Measurements from ENCODE around the gene FCMR. TPM values are rescaled to one million over a fixed set of nuclear protein-coding genes. Genes with fewer than 3 reads are reported as not detected.

FCMR gene
- total RNA-seq, 4 donors from 2014 or later, result 1.8 to 3.1 (median 2.6) TPM

DNA sequence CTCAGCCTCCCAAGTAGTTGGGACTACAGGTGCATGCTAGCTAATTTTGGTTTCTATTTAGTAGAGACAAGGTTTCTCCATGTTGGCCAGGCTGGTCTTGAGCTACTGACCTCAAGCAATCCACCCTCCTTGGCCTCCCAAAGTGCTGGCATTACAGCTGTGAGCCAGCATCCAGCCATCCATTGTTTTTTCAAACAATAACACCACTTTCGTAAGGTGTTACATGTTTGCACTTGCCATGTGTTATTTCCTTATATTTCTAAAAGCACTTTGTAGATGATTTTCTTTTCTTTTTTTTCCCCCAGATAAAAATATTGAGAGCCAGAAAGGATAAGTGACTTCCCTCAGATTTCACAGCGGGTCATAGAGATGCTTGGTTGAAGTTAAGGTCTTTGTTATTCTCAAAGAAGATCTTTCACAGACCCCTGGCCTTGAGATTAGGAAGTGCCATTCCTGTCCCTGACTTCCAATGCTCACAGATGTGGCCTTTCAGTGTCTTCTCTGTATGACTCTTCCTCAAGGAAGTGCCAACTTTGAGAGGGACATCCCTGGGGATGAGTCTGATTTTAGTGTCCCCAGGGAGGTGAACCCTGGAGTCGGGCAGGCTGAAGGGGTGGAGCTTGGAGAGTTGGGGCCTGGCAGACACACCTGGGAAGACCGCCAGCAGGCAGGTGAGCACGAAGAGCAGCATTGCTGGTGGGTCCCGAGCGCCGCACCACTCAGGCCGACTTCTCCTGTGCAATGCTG lies 18.3 kb upstream of the FCMR start:
- 83 to 91% methylated on average over 9 of the region's 9 CpGs for WGBS, 2 donors
- Histone ChIP-seq H3K4me3 (no peak overlapping the region), H3K36me3 (no peaks in the 10 kb centered on the region), H3K4me1 (no peaks in the 10 kb centered on the region), H3K27me3 (no peaks in the 10 kb centered on the region), H3K9me3 (no peaks in the 10 kb centered on the region), H3K27ac (no peak overlapping the region)
- TF ChIP-seq POLR2A (IDR thresholded peaks at IDR 0.05) (no peak), EP300 (IDR thresholded peaks at IDR 0.05) (no peak)
- TF ChIP-seq, protein P1, sequence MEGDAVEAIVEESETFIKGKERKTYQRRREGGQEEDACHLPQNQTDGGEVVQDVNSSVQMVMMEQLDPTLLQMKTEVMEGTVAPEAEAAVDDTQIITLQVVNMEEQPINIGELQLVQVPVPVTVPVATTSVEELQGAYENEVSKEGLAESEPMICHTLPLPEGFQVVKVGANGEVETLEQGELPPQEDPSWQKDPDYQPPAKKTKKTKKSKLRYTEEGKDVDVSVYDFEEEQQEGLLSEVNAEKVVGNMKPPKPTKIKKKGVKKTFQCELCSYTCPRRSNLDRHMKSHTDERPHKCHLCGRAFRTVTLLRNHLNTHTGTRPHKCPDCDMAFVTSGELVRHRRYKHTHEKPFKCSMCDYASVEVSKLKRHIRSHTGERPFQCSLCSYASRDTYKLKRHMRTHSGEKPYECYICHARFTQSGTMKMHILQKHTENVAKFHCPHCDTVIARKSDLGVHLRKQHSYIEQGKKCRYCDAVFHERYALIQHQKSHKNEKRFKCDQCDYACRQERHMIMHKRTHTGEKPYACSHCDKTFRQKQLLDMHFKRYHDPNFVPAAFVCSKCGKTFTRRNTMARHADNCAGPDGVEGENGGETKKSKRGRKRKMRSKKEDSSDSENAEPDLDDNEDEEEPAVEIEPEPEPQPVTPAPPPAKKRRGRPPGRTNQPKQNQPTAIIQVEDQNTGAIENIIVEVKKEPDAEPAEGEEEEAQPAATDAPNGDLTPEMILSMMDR (IDR thresholded peaks at IDR 0.05), result no peak
- no peak for DNase-seq (ENCODE audit: low spot score in 2 of 2)

DNA sequence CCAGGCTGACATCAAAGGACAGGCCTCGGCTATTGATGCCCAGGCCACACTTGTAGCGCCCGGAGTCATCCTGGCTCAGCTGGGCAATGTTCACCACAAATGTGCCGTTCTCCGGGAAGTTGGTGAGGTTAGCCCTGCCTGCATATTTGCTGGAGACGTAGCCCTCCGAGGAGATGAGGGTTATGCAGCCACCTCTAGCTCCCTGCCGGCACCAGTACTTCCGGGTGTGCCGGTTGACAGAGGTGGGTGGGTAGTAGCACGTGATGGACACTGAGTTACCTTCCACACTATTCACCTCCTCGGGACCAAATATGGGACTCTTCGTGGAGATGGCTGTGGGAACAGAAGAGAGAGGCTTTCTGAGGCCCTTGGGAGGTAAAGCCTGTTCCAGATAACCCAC lies 17.4 kb upstream of the FCMR start:
- WGBS, 2 donors, result 84 to 93% methylated on average over 9 to 13 of the region's 13 CpGs
- TF ChIP-seq POLR2A (IDR thresholded peaks at IDR 0.05) (no peak), EP300 (IDR thresholded peaks at IDR 0.05) (no peak)
- TF ChIP-seq, protein P1 (IDR thresholded peaks at IDR 0.05), result no peak
- Histone ChIP-seq H3K36me3 (no peaks in the 10 kb centered on the region), H3K4me3 (no peak overlapping the region), H3K27me3 (no peaks in the 10 kb centered on the region), H3K27ac (no peak overlapping the region), H3K4me1 (no peaks in the 10 kb centered on the region), H3K9me3 (no peaks in the 10 kb centered on the region)
- DNase-seq (ENCODE audit: low spot score in 2 of 2), result no peak

DNA sequence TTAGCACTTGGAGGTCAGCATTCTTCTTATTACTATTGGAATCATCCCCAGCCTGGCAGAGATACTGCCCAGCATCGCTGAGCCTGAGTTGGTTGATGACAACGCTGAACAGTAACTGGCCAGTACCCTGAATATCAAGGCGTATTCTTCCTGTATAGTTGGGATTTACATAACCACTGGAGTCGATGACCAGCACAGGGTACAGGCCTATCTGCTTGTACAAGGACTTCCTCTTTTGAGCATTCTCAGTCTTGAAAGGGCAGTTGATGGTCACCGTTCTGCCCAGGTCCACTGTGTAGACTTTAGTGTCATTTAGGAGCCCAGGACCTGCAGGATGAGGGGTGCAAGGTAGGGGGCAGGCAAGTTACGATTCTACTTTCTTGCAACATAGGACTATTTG lies 15.7 kb upstream of the FCMR start:
- DNase-seq (ENCODE audit: low spot score in 2 of 2), result no peak
- Histone ChIP-seq H3K4me3 (no peak overlapping the region), H3K36me3 (no peaks in the 10 kb centered on the region), H3K4me1 (no peaks in the 10 kb centered on the region), H3K27me3 (no peaks in the 10 kb centered on the region), H3K27ac (no peak overlapping the region), H3K9me3 (no peaks in the 10 kb centered on the region)
- 90% methylated on average over 6 of the region's 6 CpGs for WGBS, 2 donors
- TF ChIP-seq, protein P1 (IDR thresholded peaks at IDR 0.05), result no peak
- TF ChIP-seq POLR2A (IDR thresholded peaks at IDR 0.05), result no peak
- no peak for TF ChIP-seq EP300 (IDR thresholded peaks at IDR 0.05)

DNA sequence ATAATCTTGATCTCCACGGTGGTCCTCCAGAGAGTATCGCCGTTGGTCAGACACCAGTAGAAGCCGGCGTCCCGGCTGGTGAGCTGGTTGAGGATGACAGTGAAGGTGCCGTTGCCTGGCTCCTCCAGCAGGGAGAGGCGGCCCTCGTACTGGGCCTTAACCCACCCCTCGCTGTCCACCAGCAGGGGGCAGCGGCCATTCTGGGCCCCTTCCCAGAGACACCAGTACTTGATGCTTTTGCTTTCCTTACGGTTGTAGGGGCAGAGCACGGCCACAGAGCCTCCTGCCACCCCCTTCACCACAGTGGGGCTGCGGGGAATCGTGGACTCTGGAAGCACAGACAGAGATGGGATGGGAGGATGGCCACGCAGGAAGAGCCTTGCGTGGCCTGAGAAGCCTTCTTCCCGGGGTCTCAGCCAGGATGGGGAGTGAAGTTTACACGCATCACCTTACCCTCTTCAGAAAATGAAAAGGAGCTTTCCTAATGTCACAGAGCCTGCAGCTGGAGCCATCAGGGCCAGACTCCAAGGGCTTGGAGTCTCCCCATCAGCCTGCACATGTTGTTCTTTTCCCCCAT lies 13.8 kb upstream of the FCMR start:
- WGBS, 2 donors, result 73% methylated on average over 18 to 19 of the region's 19 CpGs
- H3K9me3 ChIP-seq, result no peaks in the 10 kb centered on the region
- no peaks in the 10 kb centered on the region for H3K36me3 ChIP-seq
- TF ChIP-seq POLR2A (IDR thresholded peaks at IDR 0.05) (no peak), EP300 (IDR thresholded peaks at IDR 0.05) (no peak)
- TF ChIP-seq, protein P1 (IDR thresholded peaks at IDR 0.05), result peak; percentile 18 to 41 (median 24)
- H3K4me1 ChIP-seq, result peaks cover 0 to 5% (median 0%) of the 10 kb centered on the region in 4 donors
- no peak for DNase-seq (ENCODE audit: low spot score in 2 of 2)
- no peak overlapping the region for H3K27ac ChIP-seq
- H3K27me3 ChIP-seq, result no peaks in the 10 kb centered on the region
- H3K4me3 ChIP-seq, result no peak overlapping the region

DNA sequence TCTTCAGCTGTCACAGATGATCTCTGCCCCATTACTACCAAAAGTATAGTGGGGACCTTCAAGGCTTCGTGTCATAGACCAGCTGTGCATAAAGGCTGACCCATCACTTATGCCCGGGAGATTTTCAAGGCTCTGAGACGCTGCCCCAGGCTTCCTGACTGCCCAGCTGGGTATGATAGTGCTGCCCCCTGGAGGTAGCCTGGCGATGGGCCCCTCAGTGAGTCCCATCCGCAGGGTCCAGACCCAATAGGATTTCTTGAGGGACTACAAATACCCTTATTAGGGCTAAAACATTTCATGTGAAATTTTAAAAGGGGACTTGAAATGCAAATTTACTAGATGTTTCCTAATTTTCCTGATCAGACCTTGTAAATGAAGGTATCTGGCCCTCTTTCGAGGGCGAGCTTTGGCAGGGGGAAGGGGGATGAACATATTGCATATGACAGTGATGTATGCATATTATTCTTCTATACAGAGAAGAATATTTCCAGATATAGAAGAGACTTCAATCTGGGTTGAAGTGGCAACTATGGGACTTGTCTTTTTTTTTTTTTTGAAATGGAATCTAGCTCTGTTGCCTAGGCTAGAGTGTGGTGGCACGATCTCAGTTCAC lies 11.7 kb upstream of the FCMR start:
- Histone ChIP-seq H3K36me3 (no peaks in the 10 kb centered on the region), H3K4me1 (peaks cover 0 to 14% (median 0%) of the 10 kb centered on the region in 4 donors), H3K27me3 (no peaks in the 10 kb centered on the region), H3K4me3 (no peak overlapping the region), H3K27ac (no peak overlapping the region), H3K9me3 (no peaks in the 10 kb centered on the region)
- no peak for DNase-seq (ENCODE audit: low spot score in 2 of 2)
- TF ChIP-seq, protein P1 (IDR thresholded peaks at IDR 0.05), result peak in 2 of 5 experiments; percentile 28 to 74
- no peak for TF ChIP-seq EP300 (IDR thresholded peaks at IDR 0.05)
- 69 to 81% methylated on average over 6 to 8 of the region's 8 CpGs for WGBS, 2 donors

Data from tibial nerve (tissue), 4 donors.